ENCODE results near the gene MRPS2.

- TF ChIP-seq, protein P1, sequence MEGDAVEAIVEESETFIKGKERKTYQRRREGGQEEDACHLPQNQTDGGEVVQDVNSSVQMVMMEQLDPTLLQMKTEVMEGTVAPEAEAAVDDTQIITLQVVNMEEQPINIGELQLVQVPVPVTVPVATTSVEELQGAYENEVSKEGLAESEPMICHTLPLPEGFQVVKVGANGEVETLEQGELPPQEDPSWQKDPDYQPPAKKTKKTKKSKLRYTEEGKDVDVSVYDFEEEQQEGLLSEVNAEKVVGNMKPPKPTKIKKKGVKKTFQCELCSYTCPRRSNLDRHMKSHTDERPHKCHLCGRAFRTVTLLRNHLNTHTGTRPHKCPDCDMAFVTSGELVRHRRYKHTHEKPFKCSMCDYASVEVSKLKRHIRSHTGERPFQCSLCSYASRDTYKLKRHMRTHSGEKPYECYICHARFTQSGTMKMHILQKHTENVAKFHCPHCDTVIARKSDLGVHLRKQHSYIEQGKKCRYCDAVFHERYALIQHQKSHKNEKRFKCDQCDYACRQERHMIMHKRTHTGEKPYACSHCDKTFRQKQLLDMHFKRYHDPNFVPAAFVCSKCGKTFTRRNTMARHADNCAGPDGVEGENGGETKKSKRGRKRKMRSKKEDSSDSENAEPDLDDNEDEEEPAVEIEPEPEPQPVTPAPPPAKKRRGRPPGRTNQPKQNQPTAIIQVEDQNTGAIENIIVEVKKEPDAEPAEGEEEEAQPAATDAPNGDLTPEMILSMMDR (IDR thresholded peaks at IDR 0.05 in 2 of 3, conservative IDR thresholded peaks at IDR 0.05 in 1 of 3; ENCODE audit: control insufficient read depth in 2 of 3, extremely low read depth in 1 of 3, insufficient read depth in 1 of 3, low read depth in 3 of 3, low read length in 3 of 3): no peak
- TF ChIP-seq TAF1 (IDR thresholded peaks at IDR 0.05; ENCODE audit: borderline replicate concordance, low read depth, low read length): no peak
- no peak for TF ChIP-seq CHD2 (IDR thresholded peaks at IDR 0.05; ENCODE audit: borderline replicate concordance, low read depth, low read length)
These were observed 49.5 kb upstream of the MRPS2 start for GRCh38 chr9:135450956-135451355.

Measured in GM12878 (cell line).